Keratinocyte (primary cell): ENCODE results near the gene PPM1H.

Experiments used
- EZH2 ChIP-seq: IDR thresholded peaks from one replicate; pipeline ENCODE4 v1.6.1; 2012; ENCODE audit warnings: inconsistent platforms, mild to moderate bottlenecking, low read length, moderate library complexity
- TF ChIP-seq, protein P1 (sequence below), 3 experiments: IDR thresholded peaks in 1 of 3; conservative IDR thresholded peaks in 1 of 3; optimal IDR thresholded peaks in 1 of 3; 2 replicates in 2 of 3; 3 replicates in 1 of 3; pipeline versions ENCODE3 to v1.5.1; 2011; ENCODE audit warnings: low read length in 3 of 3, mild to moderate bottlenecking in 3 of 3, moderate library complexity in 2 of 3, control low read depth in 1 of 3, inconsistent platforms in 1 of 3; ENCODE audit not compliant: insufficient read depth in 2 of 3; ENCODE audit errors: extremely low read depth in 1 of 3

DNA sequence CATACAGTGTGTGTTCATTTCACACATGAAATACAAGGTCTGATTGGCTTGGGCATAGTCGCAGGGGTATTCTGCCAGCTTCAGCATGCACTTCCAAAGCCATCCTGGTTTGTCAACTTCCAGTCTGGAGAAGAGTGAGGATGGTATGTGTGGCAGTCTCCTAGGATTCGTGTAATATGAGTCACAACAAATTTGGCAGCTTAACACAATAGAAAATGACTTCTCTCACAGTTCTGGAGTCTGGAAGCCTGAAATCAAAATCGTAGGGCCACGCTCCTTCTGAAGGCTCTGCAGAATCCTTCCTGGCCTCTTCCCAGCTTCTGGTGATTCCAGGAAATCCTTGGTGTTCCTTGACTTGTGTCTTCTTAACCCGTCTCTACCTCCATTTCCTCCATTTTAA is 167.5 kb downstream of the PPM1H start:
- no peak for TF ChIP-seq EZH2
- TF ChIP-seq, protein P1, sequence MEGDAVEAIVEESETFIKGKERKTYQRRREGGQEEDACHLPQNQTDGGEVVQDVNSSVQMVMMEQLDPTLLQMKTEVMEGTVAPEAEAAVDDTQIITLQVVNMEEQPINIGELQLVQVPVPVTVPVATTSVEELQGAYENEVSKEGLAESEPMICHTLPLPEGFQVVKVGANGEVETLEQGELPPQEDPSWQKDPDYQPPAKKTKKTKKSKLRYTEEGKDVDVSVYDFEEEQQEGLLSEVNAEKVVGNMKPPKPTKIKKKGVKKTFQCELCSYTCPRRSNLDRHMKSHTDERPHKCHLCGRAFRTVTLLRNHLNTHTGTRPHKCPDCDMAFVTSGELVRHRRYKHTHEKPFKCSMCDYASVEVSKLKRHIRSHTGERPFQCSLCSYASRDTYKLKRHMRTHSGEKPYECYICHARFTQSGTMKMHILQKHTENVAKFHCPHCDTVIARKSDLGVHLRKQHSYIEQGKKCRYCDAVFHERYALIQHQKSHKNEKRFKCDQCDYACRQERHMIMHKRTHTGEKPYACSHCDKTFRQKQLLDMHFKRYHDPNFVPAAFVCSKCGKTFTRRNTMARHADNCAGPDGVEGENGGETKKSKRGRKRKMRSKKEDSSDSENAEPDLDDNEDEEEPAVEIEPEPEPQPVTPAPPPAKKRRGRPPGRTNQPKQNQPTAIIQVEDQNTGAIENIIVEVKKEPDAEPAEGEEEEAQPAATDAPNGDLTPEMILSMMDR (optimal IDR thresholded peaks at IDR 0.05 in 1 of 3, IDR thresholded peaks at IDR 0.05 in 1 of 3, conservative IDR thresholded peaks at IDR 0.05 in 1 of 3; ENCODE audit: extremely low read depth in 1 of 3, insufficient read depth in 2 of 3, low read length in 3 of 3): no peak
